Measurements from ENCODE around the gene ZNF329. TPM values are rescaled to one million over a fixed set of nuclear protein-coding genes. Genes with fewer than 3 reads are reported as not detected.

ZNF329 gene
- total RNA-seq, 1 donor from 2014 or later: 11.1 TPM

DNA sequence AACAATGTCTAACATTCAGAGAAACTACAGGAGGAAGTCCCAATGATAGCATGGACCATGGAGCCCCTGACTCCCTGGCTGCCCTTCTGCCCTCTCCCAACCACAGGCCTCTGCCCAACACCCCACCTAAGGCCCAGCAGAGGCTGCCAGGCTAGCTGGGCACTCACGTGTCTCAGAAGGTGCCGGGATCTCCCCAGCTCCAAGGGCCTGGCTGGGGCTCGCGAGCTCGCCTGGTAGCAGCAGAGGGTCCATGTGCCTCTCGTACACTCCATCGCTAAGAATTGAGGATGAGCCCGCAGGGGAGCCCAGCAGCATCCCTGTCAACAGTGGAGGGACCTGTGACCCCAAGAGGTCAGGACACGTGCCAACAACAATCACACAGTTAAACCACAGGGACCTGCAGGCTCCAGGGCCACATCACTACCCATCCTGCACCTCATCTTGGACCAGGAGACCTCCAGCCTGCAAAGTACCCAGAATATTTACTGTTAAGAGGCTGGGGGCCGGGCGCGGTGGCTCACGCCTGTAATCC lies 62.0 kb downstream of the ZNF329 start:
- no peaks in the 10 kb centered on the region for H3K4me1 Mint-ChIP-seq (ENCODE audit: low read depth, unreplicated experiment)
- H3K36me3 Mint-ChIP-seq (ENCODE audit: low read depth, unreplicated experiment): peaks cover 46% of the 10 kb centered on the region
- no peak overlapping the region for H3K4me2 ChIP-seq (ENCODE audit: low read length)
- FAIRE-seq (no peak), DNase-seq (ENCODE audit: low read depth) (no peak)
- peaks cover 33% of the 10 kb centered on the region for H3K9me3 ChIP-seq (ENCODE audit: insufficient read depth, low read depth, low read length)
- no peaks in the 10 kb centered on the region for H3K79me2 ChIP-seq (ENCODE audit: insufficient read depth, low read length)
- H3K36me3 ChIP-seq (ENCODE audit: insufficient read depth, low read length): no peaks in the 10 kb centered on the region
- no peaks in the 10 kb centered on the region for H4K20me1 ChIP-seq (ENCODE audit: insufficient read depth, low read length)
- H3K4me3 ChIP-seq (ENCODE audit: insufficient read depth, low read depth, low read length): no peak overlapping the region
- no peak overlapping the region for H3K27ac Mint-ChIP-seq (ENCODE audit: unreplicated experiment)
- H2AFZ ChIP-seq (ENCODE audit: low read depth, low read length): no peak overlapping the region
- H3K27ac ChIP-seq (ENCODE audit: low read depth, low read length): no peak overlapping the region
- no peaks in the 10 kb centered on the region for H3K27me3 Mint-ChIP-seq (ENCODE audit: low read depth, unreplicated experiment)
- H3K9me3 Mint-ChIP-seq (ENCODE audit: unreplicated experiment): peaks cover 18% of the 10 kb centered on the region
- H3K9ac ChIP-seq (ENCODE audit: low read length): no peak overlapping the region
- no peaks in the 10 kb centered on the region for H3K27me3 ChIP-seq (ENCODE audit: insufficient read depth, low read length)
- no peak overlapping the region for H3K4me3 Mint-ChIP-seq (ENCODE audit: unreplicated experiment)
- no peak for TF ChIP-seq EZH2 (IDR thresholded peaks at IDR 0.05; ENCODE audit: insufficient read depth, low read length)
- H3K4me1 ChIP-seq (ENCODE audit: insufficient read depth, low read length): no peaks in the 10 kb centered on the region

DNA sequence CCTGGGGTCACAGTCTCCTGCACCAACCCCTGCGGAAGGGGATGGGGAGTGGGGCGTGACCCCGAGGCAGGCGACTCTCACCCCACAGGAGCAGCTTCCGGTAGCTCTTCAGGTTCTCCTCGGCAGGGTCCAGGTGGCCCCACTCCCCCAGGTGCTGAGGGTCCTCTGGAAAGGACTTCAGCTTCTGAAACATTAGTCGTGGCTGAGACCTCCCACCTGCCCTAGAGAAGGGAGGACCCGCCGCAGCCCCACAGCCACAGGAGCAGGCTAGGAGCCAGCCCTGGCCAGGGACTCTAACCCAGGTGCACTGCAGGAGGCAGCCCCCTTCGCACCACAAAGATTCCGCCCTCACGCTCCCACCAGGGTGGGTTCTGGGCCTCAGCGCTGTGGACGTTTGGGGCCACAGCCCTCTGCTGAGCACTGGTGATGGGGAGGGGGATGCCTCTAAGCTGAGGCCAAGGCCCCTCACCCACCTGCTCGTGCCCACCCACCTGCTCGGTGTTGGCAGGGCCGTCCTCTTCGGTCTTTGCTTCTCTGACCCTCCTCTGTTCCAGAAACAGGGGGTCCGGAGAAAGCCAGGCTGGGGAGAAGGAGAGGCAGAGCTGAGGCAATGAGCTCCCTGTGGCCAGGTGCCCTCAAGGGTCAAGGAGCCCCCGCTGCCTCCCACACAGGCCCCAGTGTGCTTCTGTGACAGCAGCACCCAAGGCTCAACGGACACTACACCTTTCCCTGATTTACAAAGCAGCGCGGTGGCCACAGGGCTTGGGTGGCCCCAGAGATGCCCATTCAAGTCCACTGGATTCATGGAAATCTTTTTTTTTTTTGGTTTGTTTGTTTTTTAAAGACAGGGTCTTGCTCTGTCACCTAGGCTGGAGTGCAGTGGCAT lies 63.5 kb downstream of the ZNF329 start:
- DNase-seq (ENCODE audit: low read depth) (no peak), FAIRE-seq (no peak)
- Histone ChIP-seq H3K27ac (ENCODE audit: low read depth, low read length) (no peak overlapping the region), H3K79me2 (ENCODE audit: insufficient read depth, low read length) (no peaks in the 10 kb centered on the region), H4K20me1 (ENCODE audit: insufficient read depth, low read length) (no peaks in the 10 kb centered on the region), H3K4me1 (ENCODE audit: insufficient read depth, low read length) (no peaks in the 10 kb centered on the region), H2AFZ (ENCODE audit: low read depth, low read length) (no peak overlapping the region), H3K9me3 (ENCODE audit: insufficient read depth, low read depth, low read length) (peaks cover 29% of the 10 kb centered on the region), H3K9ac (ENCODE audit: low read length) (no peak overlapping the region), H3K4me3 (ENCODE audit: insufficient read depth, low read depth, low read length) (no peak overlapping the region), H3K27me3 (ENCODE audit: insufficient read depth, low read length) (no peaks in the 10 kb centered on the region), H3K4me2 (ENCODE audit: low read length) (no peak overlapping the region), H3K36me3 (ENCODE audit: insufficient read depth, low read length) (no peaks in the 10 kb centered on the region)
- no peak for TF ChIP-seq EZH2 (IDR thresholded peaks at IDR 0.05; ENCODE audit: insufficient read depth, low read length)
- TF ChIP-seq, protein P1, sequence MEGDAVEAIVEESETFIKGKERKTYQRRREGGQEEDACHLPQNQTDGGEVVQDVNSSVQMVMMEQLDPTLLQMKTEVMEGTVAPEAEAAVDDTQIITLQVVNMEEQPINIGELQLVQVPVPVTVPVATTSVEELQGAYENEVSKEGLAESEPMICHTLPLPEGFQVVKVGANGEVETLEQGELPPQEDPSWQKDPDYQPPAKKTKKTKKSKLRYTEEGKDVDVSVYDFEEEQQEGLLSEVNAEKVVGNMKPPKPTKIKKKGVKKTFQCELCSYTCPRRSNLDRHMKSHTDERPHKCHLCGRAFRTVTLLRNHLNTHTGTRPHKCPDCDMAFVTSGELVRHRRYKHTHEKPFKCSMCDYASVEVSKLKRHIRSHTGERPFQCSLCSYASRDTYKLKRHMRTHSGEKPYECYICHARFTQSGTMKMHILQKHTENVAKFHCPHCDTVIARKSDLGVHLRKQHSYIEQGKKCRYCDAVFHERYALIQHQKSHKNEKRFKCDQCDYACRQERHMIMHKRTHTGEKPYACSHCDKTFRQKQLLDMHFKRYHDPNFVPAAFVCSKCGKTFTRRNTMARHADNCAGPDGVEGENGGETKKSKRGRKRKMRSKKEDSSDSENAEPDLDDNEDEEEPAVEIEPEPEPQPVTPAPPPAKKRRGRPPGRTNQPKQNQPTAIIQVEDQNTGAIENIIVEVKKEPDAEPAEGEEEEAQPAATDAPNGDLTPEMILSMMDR (IDR thresholded peaks at IDR 0.05; ENCODE audit: insufficient read depth, low read depth, low read length): no peak
- Mint-ChIP-seq H3K36me3 (ENCODE audit: low read depth, unreplicated experiment) (peaks cover 48% of the 10 kb centered on the region), H3K4me1 (ENCODE audit: low read depth, unreplicated experiment) (no peaks in the 10 kb centered on the region), H3K9me3 (ENCODE audit: unreplicated experiment) (peaks cover 21% of the 10 kb centered on the region), H3K4me3 (ENCODE audit: unreplicated experiment) (no peak overlapping the region), H3K27me3 (ENCODE audit: low read depth, unreplicated experiment) (no peaks in the 10 kb centered on the region), H3K27ac (ENCODE audit: unreplicated experiment) (no peak overlapping the region)

DNA sequence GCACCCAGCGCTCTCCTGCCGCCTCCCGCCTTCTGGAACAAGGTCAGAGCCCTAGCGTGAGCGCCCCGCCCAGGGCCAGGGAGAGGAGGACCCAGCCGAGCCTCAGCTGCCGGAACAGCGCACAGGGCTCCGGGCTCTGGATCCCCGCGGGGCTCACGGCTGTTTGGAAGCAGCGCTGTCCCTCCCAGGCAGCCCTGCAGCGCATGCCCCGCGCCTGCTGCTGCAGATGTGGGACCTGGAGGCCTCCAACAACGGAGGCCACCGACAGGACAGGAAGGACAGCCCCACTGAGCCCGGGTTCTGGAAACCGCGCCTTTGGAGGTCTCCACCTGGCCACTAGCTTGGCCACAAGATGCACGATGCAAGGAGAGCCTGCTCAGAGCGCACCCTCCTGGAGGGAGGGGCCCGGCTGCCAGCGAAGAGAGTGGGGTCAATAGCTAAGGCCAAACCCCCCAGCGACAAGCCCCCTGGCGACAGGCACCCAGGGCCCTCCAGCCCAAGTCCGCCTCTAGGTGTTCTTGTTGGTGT lies 65.2 kb downstream of the ZNF329 start:
- DNase-seq (ENCODE audit: low read depth) (no peak), FAIRE-seq (no peak)
- no peak overlapping the region for H3K27ac Mint-ChIP-seq (ENCODE audit: unreplicated experiment)
- H3K9me3 ChIP-seq (ENCODE audit: insufficient read depth, low read depth, low read length): peaks cover 23% of the 10 kb centered on the region
- H3K27me3 Mint-ChIP-seq (ENCODE audit: low read depth, unreplicated experiment): peaks cover under 1% of the 10 kb centered on the region
- H3K36me3 Mint-ChIP-seq (ENCODE audit: low read depth, unreplicated experiment): peaks cover 44% of the 10 kb centered on the region
- no peak overlapping the region for H2AFZ ChIP-seq (ENCODE audit: low read depth, low read length)
- no peak overlapping the region for H3K27ac ChIP-seq (ENCODE audit: low read depth, low read length)
- no peak for TF ChIP-seq EZH2 (IDR thresholded peaks at IDR 0.05; ENCODE audit: insufficient read depth, low read length)
- TF ChIP-seq, protein P1 (IDR thresholded peaks at IDR 0.05; ENCODE audit: insufficient read depth, low read depth, low read length): no peak
- H3K36me3 ChIP-seq (ENCODE audit: insufficient read depth, low read length): no peaks in the 10 kb centered on the region
- no peaks in the 10 kb centered on the region for H3K4me1 ChIP-seq (ENCODE audit: insufficient read depth, low read length)
- no peaks in the 10 kb centered on the region for H4K20me1 ChIP-seq (ENCODE audit: insufficient read depth, low read length)
- H3K79me2 ChIP-seq (ENCODE audit: insufficient read depth, low read length): no peaks in the 10 kb centered on the region
- H3K4me3 Mint-ChIP-seq (ENCODE audit: unreplicated experiment): no peak overlapping the region
- peaks cover 34% of the 10 kb centered on the region for H3K9me3 Mint-ChIP-seq (ENCODE audit: unreplicated experiment)
- H3K9ac ChIP-seq (ENCODE audit: low read length): no peak overlapping the region
- H3K4me3 ChIP-seq (ENCODE audit: insufficient read depth, low read depth, low read length): no peak overlapping the region
- no peak overlapping the region for H3K4me2 ChIP-seq (ENCODE audit: low read length)
- no peaks in the 10 kb centered on the region for H3K27me3 ChIP-seq (ENCODE audit: insufficient read depth, low read length)
- H3K4me1 Mint-ChIP-seq (ENCODE audit: low read depth, unreplicated experiment): no peaks in the 10 kb centered on the region
